SK-N-MC (cell line): ENCODE results near the gene PCDH7.

Experiments used
- DNase-seq: peaks from one replicate; pipeline ENCODE4 v3.0.0-alpha.2; 2011; ENCODE audit warnings: low read depth, low spot score
- H3K27ac ChIP-seq: fragments of 200-600 bp; sonication (generic); 2 replicates; pipeline ENCODE4 v1.5.1; 2016; ENCODE audit warnings: mixed run types
- H3K36me3 ChIP-seq: fragments of 200-600 bp; sonication (generic); 2 replicates; pipeline ENCODE4 v1.6.1; 2017; ENCODE audit warnings: antibody characterized with exemption, low read length, mixed read lengths; ENCODE audit not compliant: insufficient read depth
- H3K4me3 ChIP-seq: fragments of 200-600 bp; sonication (generic); 2 replicates; pipeline ENCODE4 v1.5.1; 2016
- H3K9ac ChIP-seq: fragments of 200-600 bp; sonication (generic); 2 replicates; pipeline ENCODE4 v1.8.0; 2017; ENCODE audit warnings: mixed run types, mixed read lengths; ENCODE audit not compliant: insufficient read length
- H3K9me3 ChIP-seq: fragments of 200-600 bp; sonication (generic); 2 replicates; pipeline ENCODE4 v1.6.1; 2017; ENCODE audit warnings: low read depth, mild to moderate bottlenecking, antibody characterized with exemption, low read length, moderate library complexity, mixed read lengths
- EZH2 ChIP-seq: fragments of 200-600 bp; sonication (generic); IDR thresholded peaks from one replicate; pipeline ENCODE4 v1.6.1; 2017; ENCODE audit warnings: antibody characterized with exemption
- FOXP2 ChIP-seq: optimal IDR thresholded peaks from 2 replicates; pipeline ENCODE3; 2011; ENCODE audit warnings: mild to moderate bottlenecking, moderate library complexity; ENCODE audit not compliant: insufficient read depth; ENCODE audit errors: extremely low read length, control extremely low read depth
- POLR2AphosphoS5 ChIP-seq: IDR thresholded peaks from 2 replicates; pipeline ENCODE4 v1.6.1; 2012; ENCODE audit warnings: mild to moderate bottlenecking, low read depth, low read length, borderline replicate concordance

Gene PCDH7

DNA sequence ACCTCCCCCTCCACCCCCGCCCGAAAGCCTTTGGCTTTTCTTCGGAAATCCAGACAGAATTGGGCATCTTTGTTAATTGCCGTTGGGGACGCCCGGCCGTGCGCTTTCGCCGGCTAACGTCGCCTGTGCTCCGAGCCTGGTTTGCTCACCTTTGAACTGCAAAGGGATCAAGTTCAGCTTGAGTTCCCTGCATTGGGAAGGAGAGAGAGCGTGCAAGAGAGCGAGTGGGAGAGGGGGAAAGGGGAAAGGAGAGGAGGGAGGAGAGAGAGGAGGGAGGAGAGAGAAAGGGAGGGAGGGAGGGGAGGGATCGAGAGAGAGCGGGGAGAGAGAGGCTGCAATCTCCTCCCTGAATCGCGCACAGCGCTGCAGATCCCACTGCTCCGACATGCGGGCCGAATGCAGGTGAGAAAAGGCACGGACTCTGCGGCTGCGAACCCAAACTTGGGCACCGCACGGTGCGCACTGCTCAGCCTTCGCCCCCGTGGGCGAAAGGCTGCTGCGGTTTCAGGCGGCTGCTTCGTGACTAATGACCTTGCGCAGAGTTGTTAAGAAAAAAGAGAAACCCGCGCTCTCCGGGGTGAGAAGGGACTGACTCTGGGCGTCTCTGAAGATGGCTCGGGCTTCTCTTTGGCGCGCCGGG is at the start of gene PCDH7:
Gene PCDH7, plus strand, starts transcription at position 349 of the 640 bp plus-strand sequence. CDS start 1,054 bp downstream, outside the sequence.
- no peak for TF ChIP-seq FOXP2
- TF ChIP-seq EZH2 = no peak
- TF ChIP-seq POLR2AphosphoS5 = no peak
- Histone ChIP-seq H3K9me3 (no peaks in the 10 kb centered on the region), H3K9ac (no peak within 1 kb of the TSS), H3K27ac (no peak within 1 kb of the TSS), H3K4me3 (peak within 1 kb of the TSS; percentile 83), H3K36me3 (no peaks in the 10 kb centered on the region)
- no peak for DNase-seq

GRCh38 chr4:30671926-30672448 is 48.2 kb upstream of the PCDH7 start:
- Histone ChIP-seq H3K9ac (no peak overlapping the region), H3K4me3 (no peak overlapping the region), H3K36me3 (no peaks in the 10 kb centered on the region), H3K9me3 (no peaks in the 10 kb centered on the region), H3K27ac (no peak overlapping the region)
- TF ChIP-seq EZH2 (no peak), FOXP2 (no peak), POLR2AphosphoS5 (no peak)
- no peak for DNase-seq

DNA sequence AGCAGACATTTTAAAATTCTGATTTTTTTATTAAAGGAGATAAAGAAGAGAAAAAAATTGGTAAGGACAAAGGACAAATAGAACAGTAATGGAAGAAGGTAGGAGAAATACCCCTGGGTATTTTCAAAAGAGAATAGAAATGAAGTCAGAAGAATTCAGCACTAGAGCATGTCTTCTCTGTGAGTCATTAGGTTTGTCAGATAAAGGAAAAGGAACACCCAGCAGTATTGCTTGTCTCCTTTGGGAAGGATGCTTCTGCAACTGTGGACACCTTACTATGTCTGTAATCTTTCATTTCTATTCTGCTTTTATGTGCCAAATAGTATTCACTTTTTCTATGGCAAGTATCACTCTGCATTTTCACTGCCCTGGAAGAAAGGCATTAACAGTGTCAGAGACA is 24.0 kb upstream of the PCDH7 start:
- Histone ChIP-seq H3K27ac (no peak overlapping the region), H3K9me3 (no peaks in the 10 kb centered on the region), H3K4me3 (no peak overlapping the region), H3K9ac (no peak overlapping the region), H3K36me3 (no peaks in the 10 kb centered on the region)
- DNase-seq = no peak
- TF ChIP-seq POLR2AphosphoS5 (no peak), FOXP2 (no peak), EZH2 (no peak)

DNA sequence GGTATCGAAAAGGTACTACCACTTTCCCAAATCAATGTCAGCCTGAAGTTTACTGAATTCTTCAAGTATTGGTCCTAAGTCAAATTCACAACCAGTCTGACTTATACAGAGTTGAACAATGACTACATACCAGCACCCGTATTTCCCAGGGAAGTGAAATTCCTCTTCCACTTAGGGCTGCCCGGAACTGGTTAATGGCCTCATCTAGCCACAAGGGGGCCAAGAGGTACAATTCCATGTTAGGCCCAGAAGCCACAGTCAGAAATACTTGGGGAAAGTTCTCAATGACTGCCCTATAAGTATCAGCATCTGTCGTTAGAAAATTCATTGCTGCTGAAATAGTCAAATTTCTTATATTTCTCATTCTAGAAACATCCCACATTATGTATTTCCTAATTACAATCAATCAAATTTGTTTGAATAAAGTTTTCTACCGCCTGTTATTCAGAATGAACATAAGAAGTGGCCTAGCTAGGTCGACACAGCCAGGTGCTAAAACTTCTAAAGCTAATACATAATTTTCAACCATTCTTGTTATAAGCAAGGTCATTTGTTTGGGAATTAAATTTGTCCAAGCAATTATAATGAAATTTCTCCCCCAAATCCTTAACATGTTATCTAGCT is 5.6 kb upstream of the PCDH7 start:
- TF ChIP-seq POLR2AphosphoS5 = no peak
- TF ChIP-seq FOXP2 = no peak
- TF ChIP-seq EZH2 = no peak
- Histone ChIP-seq H3K9ac (no peak overlapping the region), H3K9me3 (no peaks in the 10 kb centered on the region), H3K36me3 (no peaks in the 10 kb centered on the region), H3K4me3 (no peak overlapping the region), H3K27ac (no peak overlapping the region)
- DNase-seq = no peak

DNA sequence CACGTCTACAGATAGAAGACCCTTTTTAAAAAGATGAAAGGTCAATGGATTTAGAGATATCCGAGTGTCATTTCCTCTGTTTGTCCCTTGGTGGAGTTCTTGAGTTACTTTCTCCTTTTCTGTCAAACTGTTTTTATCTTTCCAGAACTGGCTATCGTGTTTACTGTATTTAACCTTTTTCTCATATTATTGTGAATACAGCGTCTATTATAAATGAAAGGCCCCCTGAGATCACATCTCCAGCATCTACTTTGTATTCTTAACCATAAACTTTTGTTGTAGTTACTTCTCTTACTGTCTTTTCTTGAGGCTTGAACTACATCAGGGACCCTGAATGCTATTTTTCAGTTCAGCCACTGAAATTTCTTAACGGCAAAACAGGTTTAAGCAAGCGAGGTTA is 4.0 kb upstream of the PCDH7 start:
- Histone ChIP-seq H3K27ac (no peak overlapping the region), H3K9ac (no peak overlapping the region), H3K4me3 (peak overlapping the region; percentile 68), H3K9me3 (no peaks in the 10 kb centered on the region), H3K36me3 (no peaks in the 10 kb centered on the region)
- no peak for DNase-seq
- TF ChIP-seq POLR2AphosphoS5 (no peak), EZH2 (no peak), FOXP2 (no peak)

DNA sequence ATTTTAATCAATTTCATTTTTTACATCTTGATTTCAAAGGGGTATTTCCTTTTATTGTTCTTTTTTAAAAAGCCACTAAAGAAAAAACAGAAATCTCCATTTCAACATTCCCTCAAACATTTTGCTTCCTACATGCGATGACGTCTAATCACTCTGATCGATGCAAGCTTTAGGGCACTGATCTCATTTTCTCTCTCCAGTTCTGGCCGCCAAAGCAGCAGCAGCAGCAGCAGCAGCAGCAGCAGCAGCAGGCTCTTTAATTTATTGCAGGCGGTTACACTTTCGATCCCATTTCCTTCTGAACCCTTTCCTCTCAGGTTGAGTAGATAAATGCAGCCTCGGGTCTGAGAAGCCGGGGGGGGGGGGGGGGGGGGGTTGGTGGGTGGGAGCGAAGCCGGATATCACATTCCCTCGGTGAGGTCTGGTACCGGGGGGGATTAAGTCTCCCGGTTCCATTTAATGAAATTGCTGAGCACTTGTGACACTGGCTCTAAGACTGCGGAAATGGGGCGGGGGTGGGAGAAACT is 3.4 kb upstream of the PCDH7 start:
- H3K4me3 ChIP-seq = peak overlapping the region; percentile 83
- TF ChIP-seq POLR2AphosphoS5 (no peak), EZH2 (no peak), FOXP2 (no peak)
- H3K27ac ChIP-seq = no peak overlapping the region
- no peak overlapping the region for H3K9ac ChIP-seq
- no peaks in the 10 kb centered on the region for H3K9me3 ChIP-seq
- DNase-seq = no peak
- no peaks in the 10 kb centered on the region for H3K36me3 ChIP-seq

GRCh38 chr4:30717208-30718020 is 2.8 kb upstream of the PCDH7 start:
- no peak overlapping the region for H3K9ac ChIP-seq
- no peaks in the 10 kb centered on the region for H3K36me3 ChIP-seq
- H3K4me3 ChIP-seq = peak overlapping the region; percentile 83
- TF ChIP-seq EZH2 (no peak), POLR2AphosphoS5 (no peak), FOXP2 (no peak)
- DNase-seq = no peak
- H3K9me3 ChIP-seq = no peaks in the 10 kb centered on the region
- H3K27ac ChIP-seq = no peak overlapping the region

- H3K9ac ChIP-seq = no peak overlapping the region
- no peaks in the 10 kb centered on the region for H3K9me3 ChIP-seq
- H3K27ac ChIP-seq = no peak overlapping the region
- TF ChIP-seq EZH2 = no peak
- no peak for TF ChIP-seq FOXP2
- no peak for TF ChIP-seq POLR2AphosphoS5
- H3K4me3 ChIP-seq = peak overlapping the region; percentile 83
- no peaks in the 10 kb centered on the region for H3K36me3 ChIP-seq
- no peak for DNase-seq
Observed at GRCh38 chr4:30718021-30718542, 2.1 kb upstream of the PCDH7 start.
